Activated naive CD8-positive, alpha-beta T cell treated with anti-CD3 and anti-CD28 coated beads, Interleukin-2, amount 50 U/mL, for 24 hours (primary cell): ENCODE data around the gene PDCD1.
"Not testable (repeated sequence)": the region's sequence is repeated elsewhere in the genome, so short reads cannot be mapped to it uniquely, and the experiment has no call there.

Source experiments
- ATAC-seq: fragments of 150-1000 bp; cut with Tn5 transposase; one replicate; pipeline ENCODE4 v1.10.0; 2021
- DNase-seq: peaks from one replicate; pipeline ENCODE4 v3.0.0; 2021
- H3K27ac Mint-ChIP-seq: one replicate; pipeline ENCODE4 v1.8.0; 2021; ENCODE audit warnings: mild to moderate bottlenecking, mixed read lengths
- H3K27me3 Mint-ChIP-seq: one replicate; pipeline ENCODE4 v1.8.0; 2021; ENCODE audit warnings: mixed read lengths
- H3K36me3 Mint-ChIP-seq: one replicate; pipeline ENCODE4 v1.8.0; 2021; ENCODE audit warnings: low read depth, mixed read lengths
- H3K4me1 Mint-ChIP-seq: one replicate; pipeline ENCODE4 v1.8.0; 2021; ENCODE audit warnings: mixed read lengths
- H3K4me3 Mint-ChIP-seq: one replicate; pipeline ENCODE4 v1.8.0; 2021; ENCODE audit warnings: mild to moderate bottlenecking, moderate library complexity, mixed read lengths
- H3K9me3 Mint-ChIP-seq: one replicate; pipeline ENCODE4 v1.8.0; 2021; ENCODE audit warnings: mixed read lengths

Gene PDCD1

DNA sequence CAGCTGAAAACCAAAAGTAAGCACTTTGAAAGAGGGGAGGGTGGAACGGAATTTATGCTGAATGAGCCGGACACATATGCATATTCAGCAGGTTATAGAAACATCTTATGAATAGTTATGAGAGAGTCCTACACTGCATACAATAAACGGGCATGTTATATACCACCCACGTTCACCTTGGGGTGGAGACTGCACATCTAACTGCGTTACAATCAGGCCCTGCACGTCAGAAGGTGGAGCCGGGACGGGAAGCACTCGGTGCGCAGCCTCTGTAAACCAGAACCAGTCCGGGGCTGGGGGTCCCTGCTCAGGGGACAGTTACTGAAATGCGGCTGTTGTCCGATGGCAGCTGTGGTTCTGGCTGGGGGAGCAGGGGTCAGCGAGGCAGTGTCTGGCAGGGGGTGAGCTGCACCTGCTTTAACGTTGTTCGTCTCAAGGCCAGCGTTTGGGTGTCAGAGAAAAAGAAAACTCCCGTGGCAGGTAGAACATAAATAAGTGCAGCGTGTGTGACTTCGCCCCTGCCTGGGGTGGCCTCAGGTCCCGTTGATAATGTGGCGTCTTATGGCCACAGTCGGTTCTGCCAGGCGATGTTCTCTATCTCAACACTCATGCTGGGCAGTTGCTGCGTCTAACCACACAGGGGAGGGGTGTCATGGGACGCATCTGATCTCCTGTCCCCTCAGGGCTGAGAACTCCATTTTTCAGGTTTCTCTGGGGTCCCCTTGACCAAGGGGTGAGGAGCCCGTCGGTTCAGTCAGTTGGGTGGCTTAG lies 24.8 kb downstream of the PDCD1 start:
- DNase-seq, H3K27ac Mint-ChIP-seq, H3K9me3 Mint-ChIP-seq, H3K36me3 Mint-ChIP-seq, H3K4me3 Mint-ChIP-seq, ATAC-seq: not testable (repeated sequence)
- H3K27me3 Mint-ChIP-seq = peaks cover 35% of the 10 kb centered on the region
- peaks cover 13% of the 10 kb centered on the region for H3K4me1 Mint-ChIP-seq

DNA sequence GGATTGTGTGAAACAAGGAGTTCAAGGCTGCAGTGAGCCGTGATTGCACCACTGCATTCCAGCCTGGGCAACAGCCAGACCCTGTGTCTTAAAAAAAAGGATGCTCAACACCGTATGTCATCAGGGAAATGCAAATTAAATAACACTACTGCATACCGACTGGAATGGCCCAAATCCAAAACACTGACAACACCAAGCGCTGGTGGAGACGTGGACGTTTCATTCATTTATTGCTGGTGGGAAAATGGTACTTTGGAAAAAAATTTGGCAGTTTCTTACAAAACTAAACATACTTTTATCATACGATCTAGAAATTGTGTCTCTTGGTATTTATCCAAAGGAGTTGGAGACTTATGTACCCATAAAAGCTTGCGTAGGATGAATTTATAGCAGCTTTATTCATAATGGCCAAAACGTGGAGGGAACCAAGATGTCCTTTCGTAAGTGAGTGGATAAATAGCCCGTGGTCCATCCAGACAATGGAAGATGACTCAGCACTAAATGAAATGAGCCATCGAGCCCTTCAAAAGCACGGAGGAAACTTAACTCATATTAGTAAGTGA lies 25.5 kb downstream of the PDCD1 start:
- Mint-ChIP-seq H3K27me3 (peaks cover 37% of the 10 kb centered on the region), H3K36me3 (peaks cover 4% of the 10 kb centered on the region), H3K4me1 (peaks cover 11% of the 10 kb centered on the region), H3K4me3 (no peak overlapping the region), H3K27ac (no peak overlapping the region), H3K9me3 (peaks cover 7% of the 10 kb centered on the region)
- no peak for ATAC-seq
- no peak for DNase-seq

DNA sequence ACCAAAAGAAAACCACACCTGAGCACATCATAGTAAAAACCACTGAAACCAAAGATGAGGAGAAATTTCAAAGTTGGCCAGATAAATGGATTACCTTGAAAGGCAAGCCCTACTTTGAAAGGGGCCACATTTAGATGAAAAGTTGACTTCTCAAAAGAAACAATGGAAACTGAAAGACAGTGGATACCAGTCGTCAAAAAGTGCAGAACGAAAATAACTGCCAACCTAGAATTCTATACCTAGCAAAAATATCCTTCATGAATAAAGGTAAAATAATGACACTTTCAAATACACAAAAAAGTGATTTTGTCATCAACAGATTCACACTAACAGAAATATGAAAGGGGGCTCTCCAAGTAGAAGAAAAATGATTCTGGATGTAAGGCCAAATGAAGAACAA lies 31.3 kb downstream of the PDCD1 start:
- Mint-ChIP-seq H3K27ac (no peak overlapping the region), H3K9me3 (peaks cover 29% of the 10 kb centered on the region), H3K4me1 (peaks cover 3% of the 10 kb centered on the region)

DNA sequence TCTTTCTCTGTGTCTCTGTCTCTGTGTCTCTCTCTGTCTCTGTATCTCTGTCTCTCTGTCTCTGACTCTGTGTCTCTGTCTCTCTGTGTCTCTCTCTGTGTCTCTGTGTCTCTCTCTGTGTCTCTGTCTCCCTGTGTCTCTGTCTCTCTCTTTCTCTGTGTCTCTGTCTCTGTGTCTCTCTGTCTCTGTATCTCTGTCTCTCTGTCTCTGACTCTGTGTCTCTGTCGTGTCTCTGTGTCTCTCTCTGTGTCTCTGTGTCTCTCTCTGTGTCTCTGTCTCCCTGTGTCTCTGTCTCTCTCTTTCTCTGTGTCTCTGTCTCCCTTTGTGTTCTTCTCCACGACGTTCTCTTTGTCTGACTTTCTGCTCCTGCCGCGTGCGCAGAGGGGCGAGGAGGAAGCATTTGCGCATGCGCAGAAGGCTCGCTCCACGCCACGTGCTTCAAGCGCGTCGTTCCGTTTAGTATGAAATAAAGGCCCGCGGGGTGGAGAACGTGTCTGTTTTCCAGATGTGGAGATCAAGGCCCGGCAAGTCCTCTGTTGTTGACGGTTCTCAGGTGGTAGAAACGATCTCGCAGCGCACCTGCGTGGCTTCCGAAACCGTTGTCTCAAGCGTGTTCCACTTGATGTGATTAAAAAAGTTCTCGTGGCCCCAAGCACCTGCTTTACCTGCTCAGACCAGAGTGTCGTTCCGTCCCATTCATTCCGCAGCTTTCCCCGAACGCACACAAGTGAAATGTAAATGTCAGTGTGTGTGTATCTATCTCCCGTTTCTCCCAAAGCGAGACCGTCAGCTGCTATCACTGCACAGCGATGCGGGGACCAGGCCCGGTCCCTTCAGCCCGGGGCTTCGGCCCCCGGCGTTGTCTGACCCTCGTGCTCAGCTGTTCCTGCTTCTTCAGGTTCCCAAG lies 34.9 kb downstream of the PDCD1 start:
- H3K27ac Mint-ChIP-seq, H3K4me1 Mint-ChIP-seq, H3K4me3 Mint-ChIP-seq, ATAC-seq, H3K36me3 Mint-ChIP-seq, DNase-seq: not testable (repeated sequence)
- H3K9me3 Mint-ChIP-seq = peaks cover 29% of the 10 kb centered on the region
- peaks cover 32% of the 10 kb centered on the region for H3K27me3 Mint-ChIP-seq

More for the DNA sequence above, 31.3 kb downstream of the PDCD1 start:
- Mint-ChIP-seq H3K27me3 (peaks cover 42% of the 10 kb centered on the region), H3K36me3 (peaks cover 3% of the 10 kb centered on the region), H3K4me3 (no peak overlapping the region)
- DNase-seq (no peak), ATAC-seq (no peak)

DNA sequence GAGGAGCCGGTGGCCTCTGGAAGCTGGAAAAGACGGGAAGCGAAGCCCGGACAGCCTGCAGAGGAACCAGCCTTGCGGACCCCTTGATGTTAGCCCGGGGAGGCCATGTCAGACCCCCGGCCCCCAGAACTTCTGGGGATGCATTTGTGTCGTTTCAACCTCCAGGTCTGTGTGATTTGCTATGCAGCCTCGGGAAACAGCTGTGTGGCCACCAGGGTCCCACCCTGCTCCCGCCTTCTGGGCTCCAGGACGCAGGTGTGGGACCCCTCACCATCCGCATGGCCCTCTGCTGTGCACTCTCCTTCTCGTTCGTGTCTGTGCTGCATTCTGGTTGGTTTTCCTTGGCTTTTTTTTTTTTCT lies 36.5 kb downstream of the PDCD1 start:
- H3K36me3 Mint-ChIP-seq = no peaks in the 10 kb centered on the region
- H3K4me1 Mint-ChIP-seq = peaks cover 10% of the 10 kb centered on the region
- H3K27ac Mint-ChIP-seq = no peak overlapping the region
- ATAC-seq (no peak), DNase-seq (no peak)
- peaks cover 26% of the 10 kb centered on the region for H3K27me3 Mint-ChIP-seq
- H3K9me3 Mint-ChIP-seq = peaks cover 21% of the 10 kb centered on the region
- no peak overlapping the region for H3K4me3 Mint-ChIP-seq

DNA sequence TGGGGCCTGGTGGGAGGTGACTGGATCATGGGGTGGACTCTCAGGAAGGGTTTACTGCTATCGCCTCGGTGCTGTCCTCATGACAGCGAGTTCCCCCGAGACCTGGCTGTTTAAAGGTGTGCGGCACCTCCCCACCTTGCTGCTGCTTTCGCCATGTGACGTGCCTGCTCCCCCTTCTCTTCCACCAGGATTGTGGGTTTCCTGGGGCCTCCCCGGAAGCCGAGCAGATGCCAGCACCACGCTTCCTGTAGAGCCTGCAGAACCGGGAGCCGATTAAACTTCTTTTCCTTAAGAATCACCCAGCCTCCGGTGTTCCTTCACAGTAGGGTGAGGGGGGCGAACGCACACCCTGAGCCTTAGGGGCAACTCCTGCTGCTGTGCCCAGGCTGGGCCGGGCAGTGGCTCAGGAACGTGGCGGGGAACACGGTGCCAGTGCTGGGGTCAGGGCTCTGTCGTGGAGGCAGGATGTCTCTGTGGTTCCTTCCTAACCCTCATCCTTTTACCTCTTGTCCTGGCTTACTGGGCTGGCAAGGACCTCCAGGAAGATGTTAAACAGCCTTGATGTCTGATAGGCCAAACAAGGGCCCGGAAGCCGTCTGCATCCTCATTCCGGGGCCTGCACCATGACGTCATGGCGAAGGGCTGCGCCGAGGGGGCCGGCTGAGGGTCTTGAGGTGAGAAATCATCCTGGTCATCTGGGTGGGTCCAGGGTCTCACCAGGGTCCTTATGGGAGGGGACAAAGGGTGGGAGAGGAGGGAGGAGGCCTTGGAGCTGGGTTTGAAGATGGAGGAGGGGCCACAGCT lies 37.0 kb downstream of the PDCD1 start:
- Mint-ChIP-seq H3K36me3 (no peaks in the 10 kb centered on the region), H3K4me3 (no peak overlapping the region), H3K27ac (no peak overlapping the region), H3K27me3 (peaks cover 20% of the 10 kb centered on the region), H3K9me3 (peaks cover 16% of the 10 kb centered on the region), H3K4me1 (peaks cover 11% of the 10 kb centered on the region)
- no peak for DNase-seq
- no peak for ATAC-seq

DNA sequence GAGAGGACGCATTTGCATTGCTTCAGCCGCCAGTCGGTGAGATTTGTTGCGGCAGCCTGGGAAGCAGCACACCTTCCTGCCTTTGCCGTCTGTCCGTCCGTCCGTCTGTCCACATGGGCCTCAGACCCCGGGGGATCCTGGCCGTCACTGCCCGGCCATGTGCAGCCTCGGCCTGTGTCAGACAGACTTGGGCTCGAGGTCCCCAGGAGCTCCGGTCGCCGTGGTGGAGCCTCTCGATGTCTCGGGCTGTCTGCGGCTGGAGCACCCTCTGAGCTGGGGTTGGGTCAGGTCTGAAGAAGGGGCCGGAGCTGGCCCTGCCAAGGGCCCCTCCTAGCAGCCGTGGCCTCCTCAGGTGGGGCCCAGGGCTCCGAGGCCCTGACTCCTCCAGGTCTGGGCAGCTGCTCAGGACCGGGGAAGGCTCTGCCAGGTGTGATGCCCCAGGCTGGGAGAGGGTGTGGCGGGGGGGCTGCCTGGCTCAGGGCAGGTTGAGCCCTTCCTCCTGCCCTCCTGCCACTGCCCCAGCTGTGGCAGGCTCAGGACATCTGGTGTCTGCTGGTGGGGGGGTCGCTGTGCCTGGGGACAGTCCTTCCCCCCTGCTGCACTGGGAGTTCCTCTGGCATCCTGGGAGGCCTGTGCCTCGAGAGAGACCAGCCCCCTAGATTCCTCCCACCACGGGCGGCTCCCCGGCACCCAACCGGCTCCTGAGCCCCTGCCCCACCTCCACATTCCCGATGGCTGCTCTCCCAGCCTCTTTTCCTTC lies 37.9 kb downstream of the PDCD1 start:
- H3K9me3 Mint-ChIP-seq = peaks cover 8% of the 10 kb centered on the region
- H3K27me3 Mint-ChIP-seq = peaks cover 16% of the 10 kb centered on the region
- no peak for ATAC-seq
- peaks cover 11% of the 10 kb centered on the region for H3K4me1 Mint-ChIP-seq
- no peak overlapping the region for H3K27ac Mint-ChIP-seq
- no peak overlapping the region for H3K4me3 Mint-ChIP-seq
- no peak for DNase-seq
- H3K36me3 Mint-ChIP-seq = no peaks in the 10 kb centered on the region

DNA sequence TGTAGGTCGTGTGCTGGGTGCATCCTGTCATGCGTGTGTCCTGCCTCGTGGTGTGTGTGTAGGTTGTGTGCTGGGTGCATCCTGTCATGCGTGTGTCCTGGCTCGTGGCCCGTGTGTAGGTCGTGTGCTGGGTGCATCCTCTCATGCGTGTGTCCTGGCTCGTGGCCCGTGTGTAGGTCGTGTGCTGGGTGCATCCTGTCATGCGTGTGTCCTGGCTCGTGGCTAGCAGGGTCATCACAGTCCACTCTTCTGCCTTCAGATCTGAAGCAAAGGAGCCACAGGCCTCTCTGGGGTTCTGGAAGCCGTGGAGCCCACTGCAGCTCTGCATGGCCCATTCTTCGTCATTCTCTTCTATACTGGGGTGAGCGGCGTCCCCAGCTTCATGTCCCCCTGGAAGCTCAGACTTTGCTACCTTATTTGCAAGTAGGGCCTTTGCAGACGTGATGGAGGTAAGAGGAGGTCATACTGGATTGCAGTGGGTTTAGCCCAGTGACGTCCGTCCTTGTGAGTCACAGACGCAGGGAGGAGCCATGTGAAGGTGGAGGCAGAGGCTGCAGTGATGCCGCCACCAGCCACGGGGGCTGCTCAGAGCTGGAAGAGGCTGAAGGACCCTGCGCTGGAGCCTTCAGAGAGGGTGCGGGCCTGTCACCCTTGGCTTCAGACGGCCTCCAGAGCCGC lies 38.6 kb downstream of the PDCD1 start:
- H3K27ac Mint-ChIP-seq, H3K36me3 Mint-ChIP-seq, ATAC-seq, H3K4me3 Mint-ChIP-seq, H3K9me3 Mint-ChIP-seq, DNase-seq: not testable (repeated sequence)
- Mint-ChIP-seq H3K27me3 (peaks cover 16% of the 10 kb centered on the region), H3K4me1 (peaks cover 11% of the 10 kb centered on the region)

DNA sequence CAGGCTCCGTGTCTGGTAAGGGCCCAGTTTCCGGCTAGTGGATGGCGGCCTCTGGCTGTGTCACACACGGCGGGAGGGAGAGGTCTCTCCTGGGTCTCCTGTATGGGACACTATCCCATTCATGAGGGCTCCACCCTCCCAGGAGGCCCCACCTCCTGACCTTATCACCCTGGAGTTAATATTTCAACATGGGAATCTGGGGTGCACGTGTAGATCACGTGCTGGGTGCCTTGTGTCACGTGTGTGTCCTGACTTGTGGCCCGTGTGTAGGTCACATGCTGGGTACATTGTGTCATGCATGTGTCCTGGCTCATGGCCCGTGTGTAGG lies 39.8 kb downstream of the PDCD1 start:
- peaks cover 8% of the 10 kb centered on the region for H3K9me3 Mint-ChIP-seq
- DNase-seq = no peak
- peaks cover 10% of the 10 kb centered on the region for H3K27me3 Mint-ChIP-seq
- ATAC-seq = no peak
- no peak overlapping the region for H3K4me3 Mint-ChIP-seq
- H3K4me1 Mint-ChIP-seq = peaks cover 12% of the 10 kb centered on the region
- H3K27ac Mint-ChIP-seq = no peak overlapping the region
- H3K36me3 Mint-ChIP-seq = no peaks in the 10 kb centered on the region

DNA sequence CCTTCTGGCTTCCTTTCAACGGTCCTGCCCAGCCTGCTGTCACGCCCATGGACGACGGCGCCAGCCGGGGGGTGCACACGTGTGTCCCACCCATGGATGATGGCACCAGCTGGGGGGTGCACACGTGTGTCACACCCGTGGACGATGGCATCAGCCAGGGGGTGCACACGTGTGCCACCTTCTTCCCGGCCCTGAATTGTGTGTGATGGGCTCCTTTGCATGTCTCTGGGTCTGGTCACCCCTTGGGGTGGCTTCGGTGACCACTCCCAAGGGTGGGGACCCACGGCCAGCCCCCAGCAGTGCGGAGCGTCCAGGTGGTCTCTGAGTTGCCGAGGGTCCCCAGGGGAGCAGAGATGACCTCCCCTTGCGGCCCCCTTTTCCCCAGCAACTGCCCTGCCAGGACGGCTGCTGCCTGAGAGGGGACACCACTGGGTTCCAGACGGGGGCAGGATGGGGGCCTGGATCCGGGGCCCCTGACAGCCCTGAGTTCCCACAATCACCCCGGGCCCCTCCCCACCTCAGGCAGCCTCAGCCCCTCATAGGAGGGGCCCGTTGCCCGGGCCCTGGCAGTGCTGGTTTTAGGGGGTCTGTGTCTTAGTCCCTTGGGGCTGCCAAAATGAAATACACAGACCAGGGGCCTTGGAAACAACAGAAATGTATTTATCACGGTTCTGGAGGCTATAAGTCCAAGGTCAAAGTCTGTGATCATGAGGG lies 40.3 kb downstream of the PDCD1 start:
- Mint-ChIP-seq H3K27me3 (peaks cover 10% of the 10 kb centered on the region), H3K4me1 (peaks cover 10% of the 10 kb centered on the region), H3K9me3 (peaks cover 3% of the 10 kb centered on the region), H3K36me3 (no peaks in the 10 kb centered on the region), H3K4me3 (no peak overlapping the region), H3K27ac (no peak overlapping the region)
- DNase-seq (no peak), ATAC-seq (no peak)

DNA sequence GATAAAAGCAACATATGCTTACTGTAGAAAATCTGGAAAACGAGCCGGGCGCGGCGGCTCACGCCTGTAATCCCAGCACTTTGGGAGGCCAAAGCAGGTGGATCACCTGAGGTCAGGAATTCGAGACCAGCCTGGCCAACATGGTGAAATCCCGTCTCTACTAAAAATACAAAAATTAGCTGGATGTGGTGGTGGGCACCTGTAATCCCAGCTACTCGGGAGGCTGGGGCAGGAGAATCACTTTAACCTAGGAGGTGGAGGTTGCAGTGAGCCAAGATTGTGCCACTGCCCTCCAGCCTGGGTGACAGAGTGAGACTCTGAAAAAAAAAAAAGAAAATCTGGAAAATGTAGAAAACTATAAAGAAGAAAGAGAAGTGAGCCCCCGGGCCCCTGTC lies 40.9 kb downstream of the PDCD1 start:
- not testable (repeated sequence) for H3K27ac Mint-ChIP-seq, H3K9me3 Mint-ChIP-seq, H3K4me3 Mint-ChIP-seq, ATAC-seq, H3K36me3 Mint-ChIP-seq, DNase-seq, H3K27me3 Mint-ChIP-seq
- peaks cover 10% of the 10 kb centered on the region for H3K4me1 Mint-ChIP-seq

DNA sequence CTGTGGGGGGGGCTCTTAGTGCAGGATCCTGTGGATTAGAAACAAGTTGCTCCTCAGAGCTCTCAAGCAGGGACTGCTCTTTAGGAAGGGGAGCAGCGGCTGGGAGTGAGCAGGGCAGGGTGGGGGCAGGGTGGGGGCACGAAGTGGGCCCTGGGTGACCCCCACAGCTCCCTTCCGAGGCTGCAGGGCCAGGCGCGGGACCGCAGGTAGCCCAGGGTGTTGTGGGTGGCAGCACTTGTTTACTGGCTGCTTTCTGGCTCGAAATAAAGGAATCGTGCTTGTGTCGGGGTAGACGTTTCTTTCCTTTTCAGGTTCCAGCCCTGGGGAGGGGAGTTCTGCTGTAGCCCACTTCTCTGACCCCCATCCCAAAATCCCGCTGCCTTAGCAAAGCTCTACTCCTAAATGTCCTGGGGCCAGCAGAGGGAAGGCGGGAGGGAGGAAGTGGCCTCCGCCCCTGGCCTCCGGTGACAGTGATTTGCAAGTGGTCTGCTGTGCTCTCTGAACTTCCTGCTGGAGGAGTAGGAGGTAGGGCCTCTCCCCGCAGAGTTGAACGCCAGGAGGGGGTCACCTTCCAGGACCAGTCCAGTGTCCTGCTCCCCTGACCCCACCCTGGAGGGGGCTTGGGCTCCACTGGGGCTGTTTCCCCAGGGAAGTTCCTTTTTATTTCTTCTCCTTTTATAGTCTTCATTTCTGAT lies 41.4 kb downstream of the PDCD1 start:
- no peak overlapping the region for H3K4me3 Mint-ChIP-seq
- no peak overlapping the region for H3K27ac Mint-ChIP-seq
- DNase-seq (no peak), ATAC-seq (no peak)
- H3K9me3 Mint-ChIP-seq = no peaks in the 10 kb centered on the region
- no peaks in the 10 kb centered on the region for H3K36me3 Mint-ChIP-seq
- peaks cover 2% of the 10 kb centered on the region for H3K27me3 Mint-ChIP-seq
- peaks cover 10% of the 10 kb centered on the region for H3K4me1 Mint-ChIP-seq
